ENCODE results near the gene PRKCH.

The PRKCH gene

DNA sequence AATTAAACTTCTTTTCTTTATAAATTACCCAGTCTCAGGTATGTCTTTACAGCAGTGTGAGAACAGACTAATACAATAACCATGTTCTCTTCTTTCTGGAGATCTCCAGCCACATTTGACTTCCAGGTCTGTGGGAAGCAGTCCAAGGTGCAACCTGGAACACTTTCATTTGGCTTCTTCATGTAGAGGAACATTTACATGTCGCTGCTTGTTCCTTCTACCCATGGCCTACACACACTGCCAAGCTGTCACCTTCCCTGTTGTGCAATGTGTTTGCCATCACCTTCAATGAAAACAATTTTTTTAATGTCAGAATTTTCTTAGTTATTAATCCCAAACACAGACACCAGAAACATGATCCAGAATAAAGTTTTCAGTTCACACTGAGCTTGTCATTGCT is 104.7 kb downstream of the PRKCH start:
- no peak for DNase-seq (ENCODE audit: low read depth, low spot score)

DNA sequence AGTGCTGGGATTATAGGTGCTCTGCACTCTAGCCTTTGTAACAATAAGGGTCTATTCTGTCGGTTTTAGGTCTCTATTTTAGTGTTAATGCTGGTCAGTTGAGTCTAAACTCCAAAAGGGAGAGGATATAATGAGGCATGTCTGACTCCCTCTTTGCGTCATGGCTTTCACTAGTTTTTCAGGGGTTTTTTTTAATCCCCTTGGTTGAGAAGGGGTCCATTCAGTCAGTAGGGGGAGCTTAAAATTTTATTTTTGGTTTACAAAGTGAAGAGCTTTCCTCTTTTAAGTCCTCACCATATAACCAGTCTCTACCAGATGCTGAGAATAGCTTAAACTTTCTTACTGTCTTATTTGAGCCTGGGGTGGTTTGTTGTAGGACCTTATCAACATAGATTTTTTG is 106.9 kb downstream of the PRKCH start:
- DNase-seq (ENCODE audit: low read depth, low spot score): no peak

DNA sequence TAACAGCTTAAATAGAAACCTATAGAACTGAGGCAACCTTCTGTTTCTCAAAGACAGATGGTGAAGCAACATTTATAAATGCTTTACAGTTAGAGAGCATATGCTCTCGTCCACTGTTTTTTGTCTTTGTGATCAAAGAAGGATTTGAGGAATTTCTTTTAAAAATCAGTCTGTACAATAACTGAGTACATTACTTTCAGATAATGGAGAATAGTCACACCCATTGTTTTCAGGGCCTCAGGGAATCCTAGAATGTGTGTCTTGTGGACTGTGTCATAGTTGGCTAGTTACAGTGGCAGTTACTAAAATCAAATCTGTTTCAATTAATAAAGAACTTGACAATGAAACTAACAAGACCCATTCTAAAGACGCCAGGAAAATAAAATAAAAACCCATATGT is 107.9 kb downstream of the PRKCH start:
- DNase-seq (ENCODE audit: low read depth, low spot score): no peak

DNA sequence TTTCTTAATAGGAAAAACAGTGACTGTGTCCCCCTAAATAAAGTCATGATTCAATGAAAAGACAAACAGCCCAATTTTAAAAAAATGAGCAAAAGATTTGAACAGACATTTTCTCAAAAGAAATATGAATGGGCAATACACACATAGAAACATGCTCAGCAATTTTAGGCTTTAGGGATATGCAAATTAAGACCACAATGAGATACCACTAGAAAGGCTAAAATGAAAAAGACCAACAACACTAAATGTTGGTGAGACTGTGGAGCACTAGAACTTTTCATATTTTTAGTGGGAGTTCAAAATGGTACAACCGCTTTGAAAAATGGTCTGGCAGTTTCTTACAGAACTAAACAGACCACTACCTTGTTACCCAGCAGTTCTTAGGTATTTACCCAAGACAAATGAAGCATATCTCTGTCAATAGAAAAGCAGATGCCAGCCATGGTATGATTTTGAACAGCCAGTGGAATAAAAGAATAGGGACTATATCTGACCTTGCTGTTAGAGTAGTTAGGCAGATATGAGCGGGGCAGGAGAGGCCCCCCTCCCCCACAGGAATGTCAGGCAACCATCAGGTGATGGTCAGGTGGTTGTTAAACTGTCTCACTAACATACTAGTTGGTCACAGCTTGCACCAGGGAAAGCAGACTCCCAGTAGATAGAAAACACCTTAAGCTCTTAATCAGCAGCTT is 108.8 kb downstream of the PRKCH start:
- no peak for DNase-seq (ENCODE audit: low read depth, low spot score)

DNA sequence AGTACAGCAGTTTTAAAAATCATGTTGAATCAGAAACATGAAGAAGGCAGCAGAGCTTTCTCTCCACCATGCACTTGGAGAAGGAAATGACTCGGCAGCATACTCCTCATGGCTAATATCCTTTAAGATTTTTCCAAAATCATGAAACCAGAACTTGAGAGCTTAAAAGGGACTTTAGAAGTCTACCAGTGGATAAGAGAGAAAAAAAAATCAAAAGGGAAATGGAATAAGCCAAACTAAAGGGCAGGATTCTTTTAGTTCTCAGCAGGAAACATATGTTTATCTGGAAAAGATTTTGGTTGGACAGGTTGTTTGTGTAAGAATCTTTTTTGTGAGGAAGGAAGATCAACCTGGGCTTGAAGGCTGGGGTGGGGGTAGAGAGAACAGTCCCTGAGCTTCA is 111.8 kb downstream of the PRKCH start:
- no peak for DNase-seq (ENCODE audit: low read depth, low spot score)

DNA sequence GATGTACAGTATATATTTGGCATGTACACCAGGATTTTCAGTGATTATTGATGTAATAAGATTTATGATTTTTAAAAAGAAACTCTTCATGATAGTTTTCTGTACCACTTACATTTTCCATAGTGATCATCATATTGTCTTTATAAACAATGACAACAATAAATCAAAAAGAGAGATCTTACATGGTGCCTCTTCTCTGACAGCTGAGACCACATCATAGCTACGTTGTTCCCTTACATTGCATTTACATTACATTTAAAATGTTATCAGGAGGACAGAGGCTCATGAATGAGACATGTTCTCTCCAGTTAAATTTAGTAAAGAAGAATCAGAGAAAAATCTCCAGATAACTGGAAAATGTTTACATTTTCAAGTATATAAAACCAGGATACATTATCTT is 112.4 kb downstream of the PRKCH start:
- no peak for DNase-seq (ENCODE audit: low read depth, low spot score)

DNA sequence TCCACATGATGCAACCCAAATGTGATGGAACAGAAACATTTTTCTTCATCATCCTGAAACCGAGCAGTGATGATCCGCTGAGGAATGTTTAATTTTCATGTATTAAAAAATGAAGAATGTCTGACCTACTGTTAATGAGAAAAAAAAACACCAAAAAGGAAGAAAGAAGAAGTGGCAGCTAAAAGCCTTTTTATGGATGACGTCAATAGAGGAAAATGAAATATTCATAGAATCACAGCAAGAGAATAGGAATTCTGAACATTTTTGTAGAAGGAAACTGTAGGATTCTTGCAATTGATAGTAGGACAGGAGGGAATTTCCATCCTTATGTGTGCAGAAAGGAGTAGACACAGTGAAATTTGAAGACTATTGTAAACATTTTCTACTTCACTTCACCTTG is 112.9 kb downstream of the PRKCH start:
- DNase-seq (ENCODE audit: low read depth, low spot score): no peak

DNA sequence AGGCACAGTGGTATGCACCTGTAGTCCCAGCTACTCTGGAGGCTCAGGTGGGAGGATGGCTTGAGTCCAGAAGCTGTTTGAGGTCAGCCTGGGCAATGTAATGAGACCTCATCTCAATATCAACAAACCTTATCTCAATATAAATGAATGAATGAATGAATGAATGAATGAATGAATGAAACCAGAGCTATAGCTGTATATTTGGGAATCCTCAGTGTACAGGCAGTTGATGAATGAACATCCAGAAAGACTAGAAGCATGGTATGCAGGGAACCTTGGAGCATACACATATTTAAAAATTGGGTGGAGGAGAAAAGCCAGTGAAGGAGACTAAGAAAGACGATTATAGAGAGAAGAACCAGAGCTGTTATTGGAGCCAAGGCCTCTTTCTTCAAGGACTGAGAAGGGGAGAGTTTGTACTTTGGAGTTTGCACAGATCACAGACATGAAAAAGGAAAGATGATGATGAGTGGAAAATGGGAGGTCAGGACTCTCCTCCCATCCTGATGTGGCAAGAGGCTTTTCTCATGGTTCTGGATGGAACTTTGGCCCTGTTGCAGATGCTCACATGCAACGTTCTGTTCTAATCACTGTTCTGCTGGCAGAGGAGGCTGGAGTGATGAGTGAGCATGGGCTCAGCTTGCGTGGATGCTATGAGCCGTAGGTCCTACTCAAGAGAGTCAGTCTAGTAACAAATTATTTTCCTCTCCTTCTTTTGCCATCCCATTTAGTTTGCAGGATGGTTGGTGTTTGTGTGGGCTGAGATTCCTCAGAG is 114.4 kb downstream of the PRKCH start:
- DNase-seq (ENCODE audit: low read depth, low spot score): no peak

DNA sequence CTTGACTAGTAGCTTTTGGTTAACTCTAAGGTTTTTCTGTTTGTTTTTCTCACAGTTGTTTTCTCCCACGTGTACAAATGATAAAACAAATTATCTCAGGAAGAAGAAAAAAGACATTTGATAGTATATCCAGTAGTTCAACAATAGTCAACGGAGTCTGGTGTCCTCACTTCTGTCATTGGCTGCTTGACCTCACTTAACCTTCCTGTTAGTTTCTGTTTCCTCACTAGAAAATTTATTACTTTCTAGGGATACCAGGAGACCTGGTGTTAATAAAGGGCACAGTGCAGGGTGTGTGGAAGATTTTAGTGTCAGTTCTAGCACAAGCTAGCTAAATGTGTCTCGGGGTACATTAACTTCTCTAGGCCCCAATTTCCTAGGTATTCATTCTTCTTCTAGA is 116.0 kb downstream of the PRKCH start:
- no peak for DNase-seq (ENCODE audit: low read depth, low spot score)

DNA sequence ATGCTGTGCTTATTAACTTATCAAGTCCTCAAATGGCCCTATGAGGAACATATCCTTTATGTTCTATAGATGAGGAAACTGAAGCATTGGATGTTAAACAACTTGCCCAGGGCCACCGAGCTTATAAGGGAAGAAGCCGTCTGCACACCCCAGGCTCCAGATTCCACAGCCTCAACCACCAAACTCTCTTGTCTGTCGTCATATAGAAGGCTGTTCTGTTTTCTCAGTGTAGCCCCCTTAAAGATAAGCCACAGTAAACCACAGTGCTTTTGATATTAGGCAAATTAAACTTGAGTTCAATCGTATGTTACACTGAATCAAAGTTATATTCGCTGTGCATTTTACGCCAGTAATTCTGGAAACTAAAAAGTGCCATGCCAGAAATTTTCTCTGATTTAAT is 116.7 kb downstream of the PRKCH start:
- DNase-seq (ENCODE audit: low read depth, low spot score): no peak

DNA sequence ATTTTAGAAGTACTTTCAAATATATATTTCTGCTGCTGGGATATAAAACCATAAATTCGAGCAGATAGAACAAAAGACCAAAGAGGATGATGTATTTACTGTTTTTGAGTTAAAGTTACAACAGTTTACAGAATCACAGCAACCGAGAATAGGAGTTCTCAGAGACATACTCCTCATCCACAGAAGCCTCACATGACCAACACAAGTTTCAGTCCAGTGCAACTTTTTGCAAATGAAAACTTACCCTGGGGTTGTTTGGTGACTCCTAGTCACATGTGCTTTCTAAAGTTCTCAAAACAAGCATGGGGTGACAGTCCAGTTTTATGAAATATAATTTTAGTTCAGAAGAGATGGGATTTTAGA is 117.1 kb downstream of the PRKCH start:
- no peak for DNase-seq (ENCODE audit: low read depth, low spot score)

DNA sequence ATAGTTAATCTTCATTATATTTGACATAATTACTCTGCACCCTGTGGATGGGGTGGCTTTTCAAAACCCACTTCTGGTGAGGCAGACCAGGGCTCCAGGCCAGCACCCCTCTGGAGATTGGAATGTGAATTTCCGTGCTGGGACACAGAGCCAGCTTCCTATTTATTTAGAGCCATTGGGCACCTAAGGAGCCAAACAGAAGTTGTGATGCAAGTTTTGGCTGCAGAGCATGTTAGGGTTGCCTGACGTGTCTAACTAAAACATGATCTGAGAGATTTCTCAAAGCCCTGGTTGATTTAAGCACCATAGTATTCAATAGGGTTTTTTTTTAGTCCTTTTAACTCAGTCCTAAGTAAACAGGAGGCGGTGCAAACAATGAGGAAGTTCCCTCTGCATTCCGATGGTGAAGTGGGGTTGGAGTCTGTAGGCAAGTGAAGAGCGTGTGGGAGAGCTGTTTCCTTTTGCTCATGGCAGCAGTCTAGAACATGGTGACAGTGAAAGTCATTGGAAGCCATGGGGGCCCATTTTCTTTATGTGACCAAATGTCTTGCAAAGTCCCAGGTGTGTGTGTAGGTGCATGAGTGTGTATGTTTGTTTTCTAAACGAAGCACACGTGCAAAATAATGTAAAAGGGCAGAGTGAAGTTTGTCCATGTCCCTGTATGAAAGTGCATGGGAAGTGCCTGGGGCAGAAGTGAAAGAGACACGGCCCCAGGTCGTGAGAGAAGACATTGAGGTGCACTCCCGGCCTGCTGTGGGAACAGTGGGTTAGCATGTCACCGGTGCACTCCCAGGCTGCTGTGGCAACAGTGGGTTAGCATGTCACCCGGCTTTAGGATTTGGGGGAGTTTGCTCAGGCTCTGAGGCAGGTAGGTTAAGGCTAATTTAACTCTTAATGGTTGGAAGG is 117.7 kb downstream of the PRKCH start:
- DNase-seq (ENCODE audit: low read depth, low spot score): peak; percentile 67

DNA sequence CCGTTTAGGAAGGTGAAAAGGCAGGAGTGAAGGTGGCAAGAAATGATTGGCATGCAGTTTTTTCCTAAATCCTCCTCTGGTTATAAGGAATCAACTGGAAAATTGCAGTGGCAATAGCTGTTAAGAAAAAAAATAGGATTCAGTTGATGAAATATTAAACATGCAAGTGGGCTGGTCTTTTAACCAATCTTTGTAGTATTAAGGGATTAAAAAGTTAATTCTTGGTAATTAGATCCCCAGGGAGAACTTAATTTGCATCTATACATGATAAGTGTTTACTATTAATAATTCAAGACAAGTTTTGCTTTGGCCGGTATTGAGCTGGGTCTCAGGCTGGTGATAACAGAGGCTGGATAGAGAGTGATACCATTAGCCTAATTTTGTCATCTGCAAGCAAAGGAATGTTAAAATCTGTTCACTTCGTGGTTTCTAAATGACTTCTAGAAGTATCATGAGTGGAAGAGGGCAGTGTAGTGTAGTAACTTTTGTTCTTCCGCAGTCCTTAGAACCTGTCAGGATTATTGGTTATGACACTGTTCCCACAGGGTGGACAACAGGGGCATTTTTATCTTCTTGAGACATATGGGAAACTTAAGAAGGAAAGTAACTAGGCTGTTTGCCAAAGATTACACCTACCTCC is 118.5 kb downstream of the PRKCH start:
- DNase-seq (ENCODE audit: low read depth, low spot score): no peak

DNA sequence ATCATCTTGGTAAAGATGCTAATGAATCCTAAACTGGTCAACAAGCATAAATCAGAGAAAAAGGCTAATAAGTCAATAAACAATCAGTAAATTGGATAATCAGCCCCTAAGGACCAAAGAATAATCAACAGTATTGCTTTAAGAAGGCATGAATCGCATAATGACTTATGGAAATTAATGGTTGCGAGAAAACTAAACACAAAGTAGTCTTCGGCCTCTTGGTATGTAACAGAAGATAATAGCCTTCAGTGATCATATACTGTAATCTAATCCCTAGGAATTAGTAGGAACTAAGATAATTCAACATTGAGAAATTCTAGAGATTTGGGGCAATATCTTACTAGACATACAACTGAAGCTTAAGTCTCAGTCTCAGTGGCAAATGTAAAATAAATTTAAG is 122.1 kb downstream of the PRKCH start:
- DNase-seq (ENCODE audit: low read depth, low spot score): no peak

DNA sequence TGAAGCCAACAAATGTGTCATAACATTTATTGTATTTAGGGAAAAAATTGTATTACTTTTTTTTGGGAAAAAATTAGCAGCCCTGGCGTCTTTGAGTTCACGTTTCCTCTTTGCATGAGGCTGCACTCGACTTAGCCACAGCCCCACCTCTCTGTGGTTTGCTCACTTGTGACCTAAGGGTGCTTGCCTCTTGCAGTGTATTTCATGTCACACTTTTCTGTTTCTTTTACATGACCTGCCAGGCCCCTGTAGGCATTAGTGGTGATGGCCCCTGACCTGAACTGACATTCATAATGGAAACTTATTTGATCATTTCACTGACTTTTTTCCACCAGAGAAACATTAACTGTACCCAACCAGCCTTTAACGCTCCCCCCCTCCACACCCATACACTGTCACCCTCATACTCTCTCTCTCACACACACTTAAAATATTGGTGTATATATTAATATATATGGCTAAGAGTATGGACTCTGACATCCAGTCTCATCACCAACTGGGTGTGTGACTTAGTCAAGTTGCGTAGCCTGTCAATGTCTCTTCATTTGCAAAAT is 122.9 kb downstream of the PRKCH start:
- DNase-seq (ENCODE audit: low read depth, low spot score): no peak

DNA sequence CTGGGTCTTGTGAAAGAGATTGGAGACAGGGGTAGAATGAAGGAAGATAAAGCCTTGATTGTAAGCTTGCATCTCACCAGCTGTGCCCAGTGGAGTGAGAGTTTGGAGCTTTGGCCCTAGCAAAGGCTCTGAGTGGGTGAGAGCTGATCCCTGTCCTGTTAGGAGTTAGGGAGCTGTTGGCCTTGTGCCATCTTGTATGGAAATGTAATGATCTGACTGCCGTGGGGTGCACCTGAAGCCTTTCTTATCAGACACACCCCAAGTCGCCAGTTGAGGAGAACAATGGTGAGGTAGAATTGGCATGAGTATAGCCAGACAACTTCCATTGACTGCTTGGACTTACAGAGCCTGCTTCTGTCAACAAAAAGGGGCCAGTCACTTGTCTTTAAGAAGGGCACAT is 130.1 kb downstream of the PRKCH start:
- DNase-seq (ENCODE audit: low read depth, low spot score): no peak

DNA sequence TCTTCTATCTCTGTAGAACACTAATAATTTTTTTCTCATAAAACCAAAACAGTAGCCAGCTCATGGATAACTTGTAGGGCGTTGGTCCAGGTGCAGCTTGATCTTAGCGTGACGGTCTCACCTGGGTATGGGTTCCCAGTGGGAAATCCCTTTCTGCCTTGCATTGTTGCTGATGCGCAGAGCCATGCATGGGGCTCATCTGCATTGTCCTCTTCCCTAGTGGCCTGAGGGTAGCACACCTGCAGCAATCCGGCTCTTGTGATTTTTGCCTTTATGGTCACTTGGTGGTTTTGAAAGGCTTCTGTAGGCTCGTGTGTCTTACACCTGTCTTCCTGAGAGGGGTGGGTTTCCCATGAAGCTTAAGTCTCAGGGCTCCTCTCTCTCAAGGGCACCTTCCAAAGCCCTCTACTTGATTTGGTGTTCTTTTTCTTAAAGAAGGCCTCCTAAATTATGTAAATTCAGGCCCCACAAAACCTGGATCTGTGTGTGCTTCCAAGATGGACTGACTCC is 130.6 kb downstream of the PRKCH start:
- no peak for DNase-seq (ENCODE audit: low read depth, low spot score)

DNA sequence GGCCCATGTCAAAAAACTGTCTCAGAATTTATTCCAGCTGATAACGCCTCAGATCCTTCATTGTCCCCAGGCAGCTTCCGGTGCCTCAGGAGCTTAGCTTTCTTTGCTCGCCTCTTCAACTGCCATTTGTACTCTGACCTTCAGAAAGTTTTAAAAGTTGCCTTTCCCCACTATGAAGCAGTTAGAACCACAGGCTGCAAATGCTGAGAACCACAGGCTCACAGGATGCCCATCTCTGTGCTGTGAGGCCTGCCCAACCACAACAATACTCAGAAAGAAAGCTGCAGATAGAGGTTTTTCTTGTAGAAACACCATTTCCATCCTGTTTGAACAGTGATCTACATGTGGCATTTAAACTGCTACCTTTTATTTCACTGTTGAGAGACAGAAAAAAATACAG is 131.1 kb downstream of the PRKCH start:
- DNase-seq (ENCODE audit: low read depth, low spot score): no peak

DNA sequence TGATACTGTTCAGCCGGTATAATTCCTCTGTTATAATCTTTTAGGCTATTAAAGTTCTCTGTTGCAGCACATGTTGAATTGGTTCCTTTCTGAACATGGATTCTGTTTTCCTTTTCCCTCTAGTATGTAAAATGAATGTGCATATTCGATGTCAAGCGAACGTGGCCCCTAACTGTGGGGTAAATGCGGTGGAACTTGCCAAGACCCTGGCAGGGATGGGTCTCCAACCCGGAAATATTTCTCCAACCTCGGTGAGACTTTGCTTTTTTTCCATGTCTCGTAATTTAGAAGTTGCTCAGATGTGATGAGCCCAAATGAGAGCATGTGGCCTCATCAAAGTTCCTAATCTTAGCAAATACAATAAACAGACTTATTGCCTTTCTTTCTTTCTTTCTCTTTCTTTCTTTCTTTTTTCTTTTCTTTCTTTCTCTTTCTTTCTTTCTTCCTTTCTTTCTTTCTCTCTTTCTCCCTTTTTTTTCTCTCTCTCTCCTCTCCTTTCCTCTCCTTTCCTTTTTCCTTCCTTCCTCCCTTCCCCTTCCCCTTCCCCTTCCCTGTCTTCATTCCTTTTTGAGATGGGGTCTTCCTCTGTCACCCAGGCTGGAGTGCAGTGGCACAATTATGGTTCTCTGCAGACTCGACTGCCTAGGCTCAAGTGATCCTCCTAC is 131.9 kb downstream of the PRKCH start:
- no peak for DNase-seq (ENCODE audit: low read depth, low spot score)

DNA sequence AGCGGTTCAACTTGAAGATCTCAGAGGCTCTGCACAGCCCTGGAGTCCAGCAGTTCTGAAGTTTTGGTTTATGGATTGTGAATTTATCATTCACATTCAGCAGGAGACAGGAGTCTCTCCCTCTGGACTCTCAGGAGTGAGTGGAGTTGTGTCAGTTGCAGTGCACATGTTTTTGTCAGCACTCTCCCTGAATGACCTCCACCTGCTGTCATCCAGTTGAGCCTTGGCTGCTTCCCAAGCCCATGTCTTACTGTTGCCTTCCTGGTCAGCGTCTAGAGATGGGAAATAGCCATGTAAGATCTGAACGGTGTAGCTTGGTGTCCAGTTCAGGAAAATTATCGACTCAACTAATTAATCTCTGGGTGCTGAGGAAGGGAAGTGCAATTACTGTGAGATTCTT is 133.2 kb downstream of the PRKCH start:
- no peak for DNase-seq (ENCODE audit: low read depth, low spot score)

DNA sequence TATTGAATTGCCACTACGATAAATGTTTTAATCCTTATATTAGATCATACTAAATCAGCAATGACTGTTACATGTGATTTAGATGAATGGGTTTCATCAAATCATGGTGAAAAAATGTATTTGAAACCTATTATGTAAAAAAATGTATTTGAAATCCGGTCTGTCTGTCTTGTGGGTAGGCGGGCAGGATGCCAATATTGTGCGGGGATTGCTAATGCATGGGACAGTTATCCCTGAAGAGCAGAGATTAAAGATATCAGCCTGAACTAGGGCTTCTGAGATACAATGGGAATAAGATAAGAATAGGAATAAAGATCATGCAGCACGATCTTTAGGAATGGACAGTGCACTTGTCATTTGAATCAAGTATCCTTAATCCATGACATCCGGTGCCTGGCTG is 134.0 kb downstream of the PRKCH start:
- no peak for DNase-seq (ENCODE audit: low read depth, low spot score)
